Chondrocyte (in vitro differentiated cells): ENCODE data around the gene MRPL3. TPM values are rescaled to one million over a fixed set of nuclear protein-coding genes. Genes with fewer than 3 reads are reported as not detected.

Source experiments
- DNase-seq: peaks from one replicate; pipeline ENCODE4 v3.0.0; 2021; ENCODE audit warnings: mixed read lengths, low spot score
- H3K27ac Mint-ChIP-seq: one replicate; pipeline ENCODE4 v1.8.0; 2021; ENCODE audit warnings: mild to moderate bottlenecking, moderate library complexity, mixed read lengths; ENCODE audit not compliant: unreplicated experiment
- H3K27me3 Mint-ChIP-seq: 2 replicates; pipeline ENCODE4 v1.8.0; 2021; ENCODE audit warnings: low read depth, mixed read lengths
- H3K36me3 Mint-ChIP-seq: 2 replicates; pipeline ENCODE4 v1.8.0; 2021; ENCODE audit warnings: low read depth, mixed read lengths
- H3K4me1 Mint-ChIP-seq: 2 replicates; pipeline ENCODE4 v1.8.0; 2021; ENCODE audit warnings: low read depth, mild to moderate bottlenecking, mixed read lengths
- H3K4me3 Mint-ChIP-seq: one replicate; pipeline ENCODE4 v1.8.0; 2021; ENCODE audit warnings: mild to moderate bottlenecking, moderate library complexity, mixed read lengths; ENCODE audit not compliant: unreplicated experiment
- H3K9me3 Mint-ChIP-seq: 2 replicates; pipeline ENCODE4 v1.8.0; 2021; ENCODE audit warnings: low read depth, mixed read lengths
- CTCF ChIP-seq: fragments of 200-600 bp; sonication (generic); IDR thresholded peaks from 2 replicates; pipeline ENCODE4 v1.5.0; 2021; ENCODE audit warnings: antibody characterized with exemption, mild to moderate bottlenecking, moderate library complexity
- total RNA-seq: library from RNA; stranded (reverse); gene quantifications from 3 replicates; pipeline ENCODE4 v1.2.1, GENCODE V29; 2021

Gene MRPL3
- total RNA-seq, 1 donor from 2014 or later, result 58.0 TPM

GRCh38 chr3:131417751-131418150 lies 85.0 kb downstream of the MRPL3 start:
- no peak for TF ChIP-seq CTCF
- Mint-ChIP-seq H3K27ac (no peak overlapping the region), H3K27me3 (peaks cover 35% of the 10 kb centered on the region), H3K4me3 (no peak overlapping the region), H3K4me1 (no peaks in the 10 kb centered on the region), H3K9me3 (peaks cover 19% of the 10 kb centered on the region), H3K36me3 (no peaks in the 10 kb centered on the region)
- no peak for DNase-seq

Other genes with a start within 250 kb of the MRPL3 start
- 11.5 to 14.2 TPM (median 11.6 TPM) in 3 replicates for gene NUDT16, start 121.2 kb downstream of the MRPL3 start, total RNA-seq